ENCODE results near the gene SEC23A. TPM values are rescaled to one million over a fixed set of nuclear protein-coding genes. Genes with fewer than 3 reads are reported as not detected.

SEC23A gene
- total RNA-seq, 4 donors from 2014 or later, result 24.4 to 64.4 (median 41.3) TPM

DNA sequence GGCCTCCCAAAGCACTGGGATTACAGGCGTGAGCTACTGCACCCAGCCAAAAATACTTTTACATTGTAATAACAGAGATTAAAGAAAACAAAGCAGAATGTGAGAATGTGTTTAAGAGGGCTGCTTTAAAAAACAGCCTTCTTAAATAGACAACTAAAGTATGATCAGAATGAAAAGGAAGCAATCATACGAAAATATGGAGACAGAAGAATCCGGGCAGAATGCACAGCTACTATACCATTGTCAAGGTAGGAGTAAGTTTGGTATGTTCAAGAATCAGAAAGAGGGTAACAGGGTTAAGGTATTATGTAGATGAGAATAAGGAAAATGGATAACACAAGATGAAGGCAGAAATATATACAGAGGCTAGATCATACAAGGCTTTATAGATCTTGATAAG, 8.5 kb downstream of the SEC23A start:
- no peak overlapping the region for H3K4me3 ChIP-seq (ENCODE audit: low read depth, poor library complexity, severe bottlenecking)
- no peak for DNase-seq (ENCODE audit: low spot score in 2 of 2)
- TF ChIP-seq POLR2A (IDR thresholded peaks at IDR 0.05), result no peak
- TF ChIP-seq, protein P1, sequence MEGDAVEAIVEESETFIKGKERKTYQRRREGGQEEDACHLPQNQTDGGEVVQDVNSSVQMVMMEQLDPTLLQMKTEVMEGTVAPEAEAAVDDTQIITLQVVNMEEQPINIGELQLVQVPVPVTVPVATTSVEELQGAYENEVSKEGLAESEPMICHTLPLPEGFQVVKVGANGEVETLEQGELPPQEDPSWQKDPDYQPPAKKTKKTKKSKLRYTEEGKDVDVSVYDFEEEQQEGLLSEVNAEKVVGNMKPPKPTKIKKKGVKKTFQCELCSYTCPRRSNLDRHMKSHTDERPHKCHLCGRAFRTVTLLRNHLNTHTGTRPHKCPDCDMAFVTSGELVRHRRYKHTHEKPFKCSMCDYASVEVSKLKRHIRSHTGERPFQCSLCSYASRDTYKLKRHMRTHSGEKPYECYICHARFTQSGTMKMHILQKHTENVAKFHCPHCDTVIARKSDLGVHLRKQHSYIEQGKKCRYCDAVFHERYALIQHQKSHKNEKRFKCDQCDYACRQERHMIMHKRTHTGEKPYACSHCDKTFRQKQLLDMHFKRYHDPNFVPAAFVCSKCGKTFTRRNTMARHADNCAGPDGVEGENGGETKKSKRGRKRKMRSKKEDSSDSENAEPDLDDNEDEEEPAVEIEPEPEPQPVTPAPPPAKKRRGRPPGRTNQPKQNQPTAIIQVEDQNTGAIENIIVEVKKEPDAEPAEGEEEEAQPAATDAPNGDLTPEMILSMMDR (IDR thresholded peaks at IDR 0.05), result no peak
- intact Hi-C loops (cut with DNase I; ENCODE audit: low total_unique reads), result no loop called here
- WGBS, 2 donors, result 87 to 96% methylated on average over 3 of the region's 3 CpGs

DNA sequence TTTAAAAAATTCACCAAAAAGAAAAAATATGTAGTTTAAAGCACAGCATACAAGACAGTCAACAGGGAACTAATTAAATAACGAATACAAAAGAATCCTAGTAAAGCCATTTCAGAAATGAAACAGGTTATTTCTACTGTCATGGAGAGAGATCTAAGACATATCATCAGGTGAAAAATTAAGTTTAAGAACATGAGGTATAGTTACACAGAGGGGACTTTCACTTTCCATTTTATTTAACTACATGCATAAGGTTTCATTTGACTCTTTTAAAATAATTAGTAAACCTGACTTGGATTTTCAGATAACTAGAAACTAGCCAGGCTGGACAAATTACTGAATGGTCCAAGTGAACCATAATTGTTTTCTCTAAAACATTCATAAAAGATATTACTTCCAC, 11.3 kb downstream of the SEC23A start:
- DNase-seq (ENCODE audit: low spot score in 2 of 2), result no peak
- WGBS, 2 donors, result 63 to 90% methylated on average over 1 of the region's 1 CpG
- intact Hi-C loops (cut with DNase I; ENCODE audit: low total_unique reads), result no loop called here
- no peak overlapping the region for H3K4me3 ChIP-seq (ENCODE audit: low read depth, poor library complexity, severe bottlenecking)
- TF ChIP-seq, protein P1 (IDR thresholded peaks at IDR 0.05), result no peak
- TF ChIP-seq POLR2A (IDR thresholded peaks at IDR 0.05), result no peak

- TF ChIP-seq, protein P1 (IDR thresholded peaks at IDR 0.05), result no peak
- TF ChIP-seq POLR2A (IDR thresholded peaks at IDR 0.05), result no peak
- intact Hi-C loops (cut with DNase I; ENCODE audit: low total_unique reads), result no loop called here
- H3K4me3 ChIP-seq (ENCODE audit: low read depth, poor library complexity, severe bottlenecking), result no peak overlapping the region
- no peak for DNase-seq (ENCODE audit: low spot score in 2 of 2)
- 90 to 93% methylated on average over 4 of the region's 4 CpGs for WGBS, 2 donors
These were observed 12.4 kb downstream of the SEC23A start for GRCh38 chr14:39090548-39091111.

DNA sequence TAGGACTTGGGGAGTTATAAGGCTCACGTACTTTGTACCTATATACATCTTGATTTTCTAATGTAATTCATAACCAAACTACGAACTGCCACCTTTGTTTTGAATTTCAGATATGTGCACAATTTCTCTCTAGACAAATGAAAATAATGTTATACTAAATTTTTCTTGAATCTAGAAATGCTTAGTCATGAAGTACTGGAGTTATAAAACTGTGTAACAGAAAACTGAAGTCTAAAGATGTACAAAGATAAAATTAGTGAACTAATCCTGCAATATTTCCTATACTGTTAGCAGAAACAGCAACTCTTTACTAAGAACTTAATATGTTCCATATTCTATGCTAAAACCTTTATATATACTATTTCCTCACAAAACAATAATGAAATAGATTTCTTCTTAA, 15.5 kb downstream of the SEC23A start:
- H3K4me3 ChIP-seq (ENCODE audit: low read depth, poor library complexity, severe bottlenecking), result no peak overlapping the region
- no peak for DNase-seq (ENCODE audit: low spot score in 2 of 2)
- intact Hi-C loops (cut with DNase I; ENCODE audit: low total_unique reads), result no loop called here
- WGBS, 2 donors, result 97% methylated on average over 2 of the region's 2 CpGs
- TF ChIP-seq POLR2A (IDR thresholded peaks at IDR 0.05), result no peak
- TF ChIP-seq, protein P1 (IDR thresholded peaks at IDR 0.05), result no peak

DNA sequence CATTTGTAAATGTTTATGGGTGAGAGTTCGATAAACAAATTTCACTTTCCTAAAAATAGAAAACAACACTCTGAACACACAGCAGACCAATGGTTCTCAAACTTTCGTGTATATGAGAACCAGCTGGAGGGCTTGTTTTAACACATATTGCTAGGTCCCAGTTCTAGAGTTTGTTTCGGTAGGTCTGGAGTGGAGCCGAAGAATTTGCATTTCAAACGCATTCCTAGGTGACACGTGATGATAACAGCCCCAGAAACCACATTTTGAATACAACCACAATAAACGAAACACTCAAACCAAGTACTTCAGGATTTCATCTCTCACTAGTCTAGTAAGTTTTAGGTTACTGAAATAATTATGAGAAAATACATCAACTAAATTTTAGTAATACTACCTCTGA, 17.1 kb downstream of the SEC23A start:
- H3K4me3 ChIP-seq (ENCODE audit: low read depth, poor library complexity, severe bottlenecking), result no peak overlapping the region
- intact Hi-C loops (cut with DNase I; ENCODE audit: low total_unique reads), result no loop called here
- TF ChIP-seq, protein P1 (IDR thresholded peaks at IDR 0.05), result no peak
- TF ChIP-seq POLR2A (IDR thresholded peaks at IDR 0.05), result no peak
- DNase-seq (ENCODE audit: low spot score in 2 of 2), result no peak
- 71 to 84% methylated on average over 7 of the region's 7 CpGs for WGBS, 2 donors

GRCh38 chr14:39083127-39083526, 19.9 kb downstream of the SEC23A start:
- WGBS, 2 donors, result 83 to 84% methylated on average over 5 of the region's 5 CpGs
- intact Hi-C loops (cut with DNase I; ENCODE audit: low total_unique reads), result no loop called here
- TF ChIP-seq, protein P1 (IDR thresholded peaks at IDR 0.05), result no peak
- TF ChIP-seq POLR2A (IDR thresholded peaks at IDR 0.05), result no peak
- no peak overlapping the region for H3K4me3 ChIP-seq (ENCODE audit: low read depth, poor library complexity, severe bottlenecking)
- DNase-seq (ENCODE audit: low spot score in 2 of 2), result no peak

All from lower leg skin (tissue), 4 donors.